Suprapubic skin (tissue), 4 donors: ENCODE data around the gene CCDC167. TPM values are rescaled to one million over a fixed set of nuclear protein-coding genes. Genes with fewer than 3 reads are reported as not detected.

ENCODE experiments used
- DNase-seq, 2 donors: peaks; one replicate each; pipeline ENCODE4 v3.0.0-alpha.2; 2019; ENCODE audit warnings: low spot score in 2 of 2
- H3K27ac ChIP-seq: fragments of 200-600 bp; sonication (generic); one replicate; pipeline ENCODE4 v1.5.1; 2019
- H3K27me3 ChIP-seq: fragments of 200-600 bp; sonication (generic); one replicate; pipeline ENCODE4 v1.5.1; 2019
- H3K36me3 ChIP-seq: fragments of 200-600 bp; sonication (generic); one replicate; pipeline ENCODE4 v1.5.1; 2019
- H3K4me1 ChIP-seq: fragments of 200-600 bp; sonication (generic); one replicate; pipeline ENCODE4 v1.5.1; 2019
- H3K4me3 ChIP-seq: fragments of 200-600 bp; sonication (generic); one replicate; pipeline ENCODE4 v1.5.1; 2019; ENCODE audit warnings: mild to moderate bottlenecking
- H3K9me3 ChIP-seq: fragments of 200-600 bp; sonication (generic); one replicate; pipeline ENCODE4 v1.5.1; 2019
- EP300 ChIP-seq: sonication (generic); formaldehyde crosslinking; IDR thresholded peaks from one replicate; pipeline ENCODE4 v1.6.1; 2017; ENCODE audit warnings: antibody characterized with exemption
- POLR2A ChIP-seq, 2 donors: fragments of 450-650 bp; IDR thresholded peaks; one replicate each; pipeline ENCODE4 v1.6.1; 2017; ENCODE audit warnings: antibody characterized with exemption in 2 of 2, mild to moderate bottlenecking in 2 of 2, moderate library complexity in 2 of 2
- POLR2AphosphoS5 ChIP-seq, 3 donors: sonication (generic); formaldehyde crosslinking; IDR thresholded peaks; one replicate each; pipeline ENCODE4 v1.6.1; 2017; ENCODE audit warnings: antibody characterized with exemption in 3 of 3
- WGBS: methylation state at CpG from one replicate; pipeline ENCODE4 v1.1.5; 2018; 5-methylcytosine and 5-hydroxymethylcytosine counted together
- total RNA-seq, 4 donors: library from RNA; depleted of rRNA; stranded (reverse); fragments of >200 nt; gene quantifications; one replicate each; pipeline ENCODE4 v1.1.0, GENCODE V29; 2016
- TF ChIP-seq, protein P1 (sequence below), 2 donors: fragments of 200-600 bp in 1 of 2; fragments of 450-650 bp in 1 of 2; sonication (generic) in 1 of 2; IDR thresholded peaks; one replicate each; pipeline ENCODE4 v1.5.1; 2016 to 2019; ENCODE audit warnings: antibody characterized with exemption in 2 of 2, mild to moderate bottlenecking in 1 of 2, moderate library complexity in 1 of 2

The CCDC167 gene
- total RNA-seq, 4 donors from 2014 or later = 16.3 to 31.3 (median 25.1) TPM

- peaks cover 10% of the 10 kb centered on the region for H3K4me1 ChIP-seq
- TF ChIP-seq EP300 = no peak
- no peak for TF ChIP-seq POLR2A (IDR thresholded peaks at IDR 0.05)
- TF ChIP-seq, protein P1, sequence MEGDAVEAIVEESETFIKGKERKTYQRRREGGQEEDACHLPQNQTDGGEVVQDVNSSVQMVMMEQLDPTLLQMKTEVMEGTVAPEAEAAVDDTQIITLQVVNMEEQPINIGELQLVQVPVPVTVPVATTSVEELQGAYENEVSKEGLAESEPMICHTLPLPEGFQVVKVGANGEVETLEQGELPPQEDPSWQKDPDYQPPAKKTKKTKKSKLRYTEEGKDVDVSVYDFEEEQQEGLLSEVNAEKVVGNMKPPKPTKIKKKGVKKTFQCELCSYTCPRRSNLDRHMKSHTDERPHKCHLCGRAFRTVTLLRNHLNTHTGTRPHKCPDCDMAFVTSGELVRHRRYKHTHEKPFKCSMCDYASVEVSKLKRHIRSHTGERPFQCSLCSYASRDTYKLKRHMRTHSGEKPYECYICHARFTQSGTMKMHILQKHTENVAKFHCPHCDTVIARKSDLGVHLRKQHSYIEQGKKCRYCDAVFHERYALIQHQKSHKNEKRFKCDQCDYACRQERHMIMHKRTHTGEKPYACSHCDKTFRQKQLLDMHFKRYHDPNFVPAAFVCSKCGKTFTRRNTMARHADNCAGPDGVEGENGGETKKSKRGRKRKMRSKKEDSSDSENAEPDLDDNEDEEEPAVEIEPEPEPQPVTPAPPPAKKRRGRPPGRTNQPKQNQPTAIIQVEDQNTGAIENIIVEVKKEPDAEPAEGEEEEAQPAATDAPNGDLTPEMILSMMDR (IDR thresholded peaks at IDR 0.05) = no peak
- TF ChIP-seq POLR2AphosphoS5 (IDR thresholded peaks at IDR 0.05) = no peak
- no peaks in the 10 kb centered on the region for H3K36me3 ChIP-seq
- WGBS = 72% methylated on average over 19 of the region's 19 CpGs
- H3K9me3 ChIP-seq = no peaks in the 10 kb centered on the region
- H3K27me3 ChIP-seq = peaks cover 46% of the 10 kb centered on the region
- DNase-seq = no peak
- H3K27ac ChIP-seq = no peak overlapping the region
- no peak overlapping the region for H3K4me3 ChIP-seq
Observed at GRCh38 chr6:37524025-37524969, 24.6 kb upstream of the CCDC167 start.

GRCh38 chr6:37523412-37523811, 23.7 kb upstream of the CCDC167 start:
- no peak for DNase-seq
- no peak overlapping the region for H3K4me3 ChIP-seq
- H3K36me3 ChIP-seq = no peaks in the 10 kb centered on the region
- no peak overlapping the region for H3K27ac ChIP-seq
- peaks cover 38% of the 10 kb centered on the region for H3K27me3 ChIP-seq
- H3K4me1 ChIP-seq = peaks cover 6% of the 10 kb centered on the region
- TF ChIP-seq POLR2A (IDR thresholded peaks at IDR 0.05) (no peak), EP300 (no peak), POLR2AphosphoS5 (IDR thresholded peaks at IDR 0.05) (no peak)
- TF ChIP-seq, protein P1 (IDR thresholded peaks at IDR 0.05) = no peak
- WGBS = 69% methylated on average over 7 of the region's 7 CpGs
- H3K9me3 ChIP-seq = no peaks in the 10 kb centered on the region

DNA sequence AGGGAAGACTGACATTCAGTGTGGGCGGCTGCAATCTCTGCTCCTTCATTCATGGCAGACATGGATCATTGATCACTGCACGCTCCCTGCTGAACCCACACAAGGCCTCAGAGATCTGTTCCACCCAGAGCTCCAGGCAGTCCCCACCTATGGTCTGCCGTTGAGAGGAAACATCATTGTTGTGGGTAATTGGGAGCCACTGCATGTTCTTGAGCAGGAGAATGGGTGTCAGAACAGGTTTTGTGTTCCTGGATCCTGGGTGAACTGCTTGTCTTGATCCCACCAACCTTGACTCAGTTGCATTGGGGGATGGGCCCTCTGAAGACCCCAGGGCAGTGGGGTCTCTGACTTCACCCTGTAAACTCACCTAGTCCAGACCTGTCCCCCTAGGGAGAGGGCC, 23.1 kb upstream of the CCDC167 start:
- TF ChIP-seq, protein P1 (IDR thresholded peaks at IDR 0.05) = no peak
- no peak for TF ChIP-seq POLR2AphosphoS5 (IDR thresholded peaks at IDR 0.05)
- no peak for TF ChIP-seq POLR2A (IDR thresholded peaks at IDR 0.05)
- no peak for TF ChIP-seq EP300
- no peak for DNase-seq
- H3K36me3 ChIP-seq = no peaks in the 10 kb centered on the region
- H3K27ac ChIP-seq = no peak overlapping the region
- H3K27me3 ChIP-seq = peaks cover 32% of the 10 kb centered on the region
- peaks cover under 1% of the 10 kb centered on the region for H3K4me1 ChIP-seq
- H3K4me3 ChIP-seq = no peak overlapping the region
- 81% methylated on average over 2 of the region's 3 CpGs for WGBS
- no peaks in the 10 kb centered on the region for H3K9me3 ChIP-seq

DNA sequence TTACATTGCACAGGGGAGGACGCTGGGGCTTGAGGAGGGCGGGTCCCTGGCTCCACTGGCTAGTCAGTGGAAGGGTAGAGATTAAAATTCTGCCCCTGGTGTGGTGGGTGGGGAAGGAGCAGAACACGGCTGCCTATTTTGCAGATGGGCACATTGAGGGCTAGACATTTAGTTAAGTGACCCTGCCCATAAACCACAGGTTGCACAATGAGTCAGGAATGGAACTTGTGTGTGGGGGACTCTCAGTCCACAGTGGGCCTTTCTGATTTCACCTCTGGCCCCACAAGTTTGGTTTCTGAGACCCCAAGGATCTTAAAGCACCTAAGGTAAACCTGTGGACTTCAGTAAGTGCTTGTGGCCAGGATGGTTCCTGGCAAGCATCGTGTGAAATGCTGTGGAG, 22.0 kb upstream of the CCDC167 start:
- H3K27ac ChIP-seq = no peak overlapping the region
- WGBS = 55% methylated on average over 4 of the region's 4 CpGs
- no peak for DNase-seq
- no peaks in the 10 kb centered on the region for H3K36me3 ChIP-seq
- TF ChIP-seq, protein P1 (IDR thresholded peaks at IDR 0.05) = no peak
- TF ChIP-seq EP300 (no peak), POLR2A (IDR thresholded peaks at IDR 0.05) (no peak), POLR2AphosphoS5 (IDR thresholded peaks at IDR 0.05) (no peak)
- peaks cover 21% of the 10 kb centered on the region for H3K27me3 ChIP-seq
- H3K9me3 ChIP-seq = no peaks in the 10 kb centered on the region
- peaks cover 1% of the 10 kb centered on the region for H3K4me1 ChIP-seq
- H3K4me3 ChIP-seq = no peak overlapping the region

DNA sequence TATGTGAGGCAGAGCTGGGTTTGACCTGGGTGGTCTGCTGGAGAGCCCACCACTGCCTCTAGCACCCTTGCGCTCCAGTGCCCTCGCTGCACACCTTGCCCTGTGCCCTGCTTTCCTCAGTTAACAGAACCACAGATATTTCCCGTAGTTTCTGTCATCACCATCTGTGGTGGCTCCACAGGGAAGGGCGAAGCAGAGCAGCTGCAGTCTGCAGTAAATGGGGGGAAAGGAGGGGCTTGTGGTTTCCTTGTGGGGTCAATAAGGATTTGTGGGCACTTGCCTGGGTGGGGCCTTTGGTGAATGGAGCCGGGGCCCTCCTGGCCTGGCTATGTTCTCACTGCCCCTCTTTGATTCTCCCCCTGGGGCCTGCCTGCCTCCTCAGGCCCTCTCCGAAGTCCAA, 21.2 kb upstream of the CCDC167 start:
- H3K4me3 ChIP-seq = no peak overlapping the region
- H3K36me3 ChIP-seq = no peaks in the 10 kb centered on the region
- TF ChIP-seq POLR2AphosphoS5 (IDR thresholded peaks at IDR 0.05) = no peak
- no peak for TF ChIP-seq EP300
- TF ChIP-seq, protein P1 (IDR thresholded peaks at IDR 0.05) = no peak
- TF ChIP-seq POLR2A (IDR thresholded peaks at IDR 0.05) = no peak
- peaks cover 9% of the 10 kb centered on the region for H3K4me1 ChIP-seq
- H3K27ac ChIP-seq = no peak overlapping the region
- 49% methylated on average over 6 of the region's 6 CpGs for WGBS
- no peaks in the 10 kb centered on the region for H3K9me3 ChIP-seq
- H3K27me3 ChIP-seq = peaks cover 27% of the 10 kb centered on the region
- no peak for DNase-seq
